Activated CD8-positive, alpha-beta memory T cell treated with anti-CD3 and anti-CD28 coated beads for 1 hour (primary cell): ENCODE measurements around the gene CYB5R4.
"Not testable (repeated sequence)": the region's sequence is repeated elsewhere in the genome, so short reads cannot be mapped to it uniquely, and the experiment has no call there.

Source experiments
- DNase-seq, 2 donors: peaks; one replicate each; pipeline ENCODE4 v3.0.0-alpha.2; 2020; ENCODE audit warnings: low read depth in 1 of 2; ENCODE audit errors: extremely low read depth in 1 of 2

The CYB5R4 gene

GRCh38 chr6:83905648-83906047 is 46.2 kb downstream of the CYB5R4 start:
- no peak for DNase-seq

DNA sequence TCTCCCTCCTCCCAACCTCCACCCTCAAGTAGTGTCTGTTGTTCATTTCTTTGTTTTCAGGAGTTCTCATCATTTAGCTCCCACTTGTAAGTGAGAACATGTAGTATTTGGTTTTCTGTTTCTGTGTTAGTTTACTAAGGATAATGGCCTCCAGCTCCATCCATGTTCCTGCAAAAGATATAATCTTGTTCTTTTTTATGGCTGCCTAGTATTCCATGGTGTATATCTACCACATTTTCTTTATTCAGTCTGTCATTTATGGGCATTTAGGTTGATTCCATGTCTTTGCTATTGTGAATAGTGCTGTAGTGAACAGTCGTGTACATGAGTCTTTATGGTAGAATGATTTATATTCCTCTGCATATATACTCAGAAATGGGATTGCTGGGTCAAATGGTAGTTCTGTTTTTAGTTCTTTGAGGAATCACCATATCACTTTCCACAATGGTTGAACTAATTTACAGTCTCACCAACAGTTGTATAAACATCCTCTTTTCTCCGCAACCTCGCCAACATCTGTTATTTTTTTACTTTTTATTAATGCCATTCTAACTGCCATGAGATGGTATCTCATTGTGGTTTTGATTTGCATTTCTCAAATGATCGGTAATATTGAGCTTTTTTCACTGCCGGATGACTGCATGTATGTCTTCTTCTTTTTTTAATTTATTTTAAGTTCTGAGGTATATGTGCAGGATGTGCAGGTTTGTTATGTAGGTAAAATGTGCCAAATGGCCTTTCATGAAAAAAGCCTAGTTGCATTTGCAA is 48.3 kb downstream of the CYB5R4 start:
- DNase-seq: not testable (repeated sequence)

DNA sequence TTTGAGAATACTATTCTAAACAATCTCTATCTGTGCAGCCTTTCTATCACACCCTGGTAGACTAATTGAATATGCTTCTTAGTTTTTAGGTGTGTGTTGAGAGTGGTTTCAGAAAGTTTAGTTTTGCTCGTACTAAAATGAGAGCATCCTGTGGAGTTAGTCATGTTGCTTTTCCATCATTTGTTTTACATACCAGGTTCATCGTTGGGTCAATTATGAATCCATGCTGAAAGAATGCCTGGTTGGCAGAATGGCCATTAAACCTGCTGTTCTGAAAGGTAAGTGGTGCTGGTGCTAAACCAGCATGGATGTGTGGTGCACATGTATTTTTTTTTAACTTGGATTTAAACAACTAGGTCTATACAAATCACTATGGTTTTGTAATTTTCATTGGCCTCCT is 49.3 kb downstream of the CYB5R4 start:
- DNase-seq: no peak

DNA sequence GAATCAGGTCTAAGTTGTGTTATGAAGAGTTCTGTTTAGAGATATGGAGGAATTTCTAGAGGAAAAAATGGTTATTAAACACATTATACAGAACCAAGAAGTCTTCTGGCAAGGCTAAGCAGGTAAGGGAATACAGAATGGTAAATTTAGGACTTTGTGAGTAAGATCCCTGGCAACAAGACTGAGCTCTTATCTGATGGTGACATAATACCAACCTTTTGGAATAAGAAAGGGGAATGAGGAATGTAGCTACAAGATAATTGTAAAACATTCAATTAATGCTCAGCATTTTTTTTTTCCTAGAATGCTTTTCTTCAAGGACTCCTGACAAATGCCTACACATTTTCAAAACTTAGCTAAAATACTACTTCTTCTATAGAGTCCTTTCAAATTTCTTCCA is 51.8 kb downstream of the CYB5R4 start:
- no peak for DNase-seq

DNA sequence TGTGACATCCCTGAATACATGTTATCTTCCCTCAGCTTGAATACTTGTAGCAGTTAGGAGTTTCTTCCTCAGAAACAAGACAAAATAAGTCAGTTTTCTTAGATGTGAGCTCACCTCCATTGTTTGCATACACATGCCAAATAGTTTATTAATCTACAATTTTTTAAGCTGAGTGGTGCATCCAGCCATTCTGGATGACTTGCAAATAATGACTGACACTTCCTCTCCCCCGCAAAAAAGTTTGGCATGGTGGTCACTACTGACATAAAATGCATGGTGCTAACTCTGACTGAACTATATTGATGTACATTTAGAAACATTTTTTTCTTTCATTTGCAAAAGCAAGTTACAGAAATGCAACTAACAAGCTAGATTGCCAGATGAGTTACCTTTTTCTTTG is 55.5 kb downstream of the CYB5R4 start:
- no peak for DNase-seq

GRCh38 chr6:83917001-83917400 is 57.5 kb downstream of the CYB5R4 start:
- no peak for DNase-seq

GRCh38 chr6:83920017-83920416 is 60.5 kb downstream of the CYB5R4 start:
- DNase-seq: no peak

GRCh38 chr6:83921315-83921714 is 61.8 kb downstream of the CYB5R4 start:
- no peak for DNase-seq

- no peak for DNase-seq
These were observed 68.0 kb downstream of the CYB5R4 start for GRCh38 chr6:83927470-83927869.

GRCh38 chr6:83928286-83928685 is 68.8 kb downstream of the CYB5R4 start:
- DNase-seq: no peak

- not testable (repeated sequence) for DNase-seq
These were observed 86.8 kb downstream of the CYB5R4 start for GRCh38 chr6:83946201-83946833.

DNA sequence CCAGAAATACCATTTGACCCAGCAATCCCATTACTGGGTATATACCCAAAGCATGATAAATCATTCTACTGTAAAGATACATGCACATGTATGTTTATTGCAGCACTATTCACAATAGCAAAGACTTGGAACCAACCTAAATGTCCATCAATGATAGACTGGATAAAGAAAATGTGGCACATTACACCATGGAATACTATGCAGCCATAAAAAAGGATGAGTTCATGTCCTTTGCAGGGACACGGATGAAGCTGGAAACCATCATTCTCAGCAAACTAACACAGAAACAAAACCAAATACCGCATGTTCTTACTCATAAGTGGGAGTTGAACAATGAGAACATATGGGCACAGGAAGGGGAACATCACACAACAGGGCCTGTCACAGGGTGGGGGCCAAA is 88.5 kb downstream of the CYB5R4 start:
- DNase-seq: not testable (repeated sequence)

DNA sequence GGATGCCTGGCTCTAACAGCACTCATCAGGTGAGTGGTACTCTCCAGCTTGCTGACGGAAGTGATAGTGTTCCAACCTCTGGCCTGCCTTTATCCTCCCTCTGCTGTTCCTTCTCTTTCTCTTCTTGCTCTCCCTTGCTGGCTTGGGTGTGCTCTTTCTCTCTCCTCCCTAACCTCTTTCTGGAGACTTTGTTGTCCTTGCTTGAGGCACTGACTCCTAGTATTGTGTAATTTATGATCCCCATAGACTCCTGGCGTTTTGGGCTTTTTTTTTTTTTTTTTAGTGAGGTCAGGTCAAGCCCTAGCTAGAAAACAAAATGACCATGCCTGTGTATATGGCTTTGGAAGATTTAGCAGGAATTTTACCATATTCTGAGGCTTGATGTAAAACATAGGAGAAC is 89.4 kb downstream of the CYB5R4 start:
- no peak for DNase-seq

DNA sequence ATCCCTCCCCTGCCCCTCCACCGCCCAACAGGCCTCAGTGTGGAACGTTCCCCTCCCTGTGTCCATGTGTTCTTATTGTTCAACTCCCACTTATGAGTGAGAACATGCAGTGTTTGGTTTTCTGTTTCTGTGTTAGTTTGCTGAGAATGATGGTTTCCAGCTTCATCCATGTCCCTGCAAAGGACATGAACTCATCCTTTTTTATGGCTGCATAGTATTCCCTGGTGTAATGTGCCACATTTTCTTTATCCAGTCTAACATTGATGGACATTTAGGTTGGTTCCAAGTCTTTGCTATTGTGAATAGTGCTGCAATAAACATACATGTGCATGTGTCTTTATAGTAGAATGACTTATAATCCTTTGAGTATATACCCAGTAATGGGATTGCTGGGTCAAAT is 91.9 kb downstream of the CYB5R4 start:
- not testable (repeated sequence) for DNase-seq

GRCh38 chr6:83952830-83953229 is 93.3 kb downstream of the CYB5R4 start:
- no peak for DNase-seq

GRCh38 chr6:83954371-83954770 is 94.9 kb downstream of the CYB5R4 start:
- no peak for DNase-seq

- DNase-seq: no peak
These were observed 98.8 kb downstream of the CYB5R4 start for GRCh38 chr6:83958241-83958685.

- no peak for DNase-seq
These were observed 101.2 kb downstream of the CYB5R4 start for GRCh38 chr6:83960664-83961063.

GRCh38 chr6:83962582-83962981 is 103.1 kb downstream of the CYB5R4 start:
- DNase-seq: no peak

- no peak for DNase-seq
These were observed 107.0 kb downstream of the CYB5R4 start for GRCh38 chr6:83966539-83966938.

- no peak for DNase-seq
These were observed 111.1 kb downstream of the CYB5R4 start for GRCh38 chr6:83970582-83970981.

GRCh38 chr6:83974409-83975050 is 115.0 kb downstream of the CYB5R4 start:
- DNase-seq: no peak
